ENCODE data around the gene PCSK1.
"Not testable (repeated sequence)": the region's sequence is repeated elsewhere in the genome, so short reads cannot be mapped to it uniquely, and the experiment has no call there.

Gene PCSK1

DNA sequence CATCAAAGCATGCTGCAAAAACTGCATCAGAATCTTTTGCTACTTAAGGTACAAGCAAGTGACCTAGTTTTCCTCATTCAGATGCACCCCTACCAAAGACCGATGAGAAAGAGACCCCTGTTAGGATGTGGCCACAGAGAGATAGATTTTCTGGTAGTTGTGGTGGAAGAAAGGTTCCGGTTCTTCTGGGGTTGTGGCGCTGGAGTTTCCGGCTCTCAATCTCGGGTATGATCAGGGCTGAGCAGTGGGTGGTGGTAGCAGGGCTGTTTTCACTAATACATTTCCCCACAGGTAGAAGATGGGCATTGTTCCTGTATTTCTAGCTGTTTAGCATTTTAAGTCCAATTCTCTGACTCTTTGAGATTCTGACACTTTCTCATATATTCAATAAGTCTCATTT, 58.4 kb downstream of the PCSK1 start:
- in situ Hi-C loops (cut with MboI; ENCODE audit: low sequenced_read_pairs): no loop called here

DNA sequence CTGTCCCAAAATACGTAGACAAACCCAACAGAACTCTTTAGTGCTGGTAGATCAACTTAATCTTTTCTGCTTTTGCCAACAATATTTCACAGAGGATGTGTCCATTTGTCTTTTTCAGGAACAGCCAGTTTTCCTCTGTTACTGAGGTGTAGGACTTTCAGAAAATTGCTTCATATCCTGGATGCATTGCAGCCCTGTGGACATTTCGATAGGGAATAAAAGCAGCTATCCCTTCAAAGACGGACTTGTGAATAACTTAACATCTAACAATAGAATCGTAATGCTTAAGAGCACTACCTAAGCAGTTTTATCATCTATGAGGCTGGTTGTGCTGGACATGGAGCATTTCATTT, 59.7 kb downstream of the PCSK1 start:
- in situ Hi-C loops (cut with MboI; ENCODE audit: low sequenced_read_pairs): no loop called here

DNA sequence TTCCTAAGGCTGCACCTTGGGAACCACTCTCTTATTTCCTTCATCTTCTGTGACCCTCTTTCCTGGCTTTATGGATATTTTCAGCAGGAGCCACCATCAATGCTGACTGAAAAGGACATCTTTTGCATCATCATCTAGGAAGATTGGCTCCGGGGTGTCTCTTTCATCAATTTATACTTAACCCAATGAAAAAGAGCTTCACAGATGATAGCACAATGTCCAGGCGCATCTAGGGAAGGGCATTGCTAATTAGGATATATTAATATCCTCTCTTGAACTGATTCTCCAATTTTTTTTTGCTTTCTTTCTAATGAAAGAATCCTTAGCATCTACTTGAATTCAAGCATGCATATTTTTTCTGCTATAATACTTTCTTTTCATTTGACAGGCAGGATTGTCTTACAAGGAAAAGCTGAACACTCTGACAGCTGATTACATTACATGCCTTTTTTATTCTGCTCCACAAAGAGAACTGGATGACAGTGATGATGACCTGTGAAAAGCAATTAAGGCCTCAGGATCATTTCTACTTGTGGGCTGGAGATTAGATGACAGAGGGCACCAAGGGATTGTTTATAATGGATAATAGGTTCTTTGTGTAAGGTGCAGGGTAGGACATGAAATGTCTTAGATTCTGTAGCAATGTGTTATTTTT, 60.2 kb downstream of the PCSK1 start:
- in situ Hi-C loops (cut with MboI; ENCODE audit: low sequenced_read_pairs): no loop called here

DNA sequence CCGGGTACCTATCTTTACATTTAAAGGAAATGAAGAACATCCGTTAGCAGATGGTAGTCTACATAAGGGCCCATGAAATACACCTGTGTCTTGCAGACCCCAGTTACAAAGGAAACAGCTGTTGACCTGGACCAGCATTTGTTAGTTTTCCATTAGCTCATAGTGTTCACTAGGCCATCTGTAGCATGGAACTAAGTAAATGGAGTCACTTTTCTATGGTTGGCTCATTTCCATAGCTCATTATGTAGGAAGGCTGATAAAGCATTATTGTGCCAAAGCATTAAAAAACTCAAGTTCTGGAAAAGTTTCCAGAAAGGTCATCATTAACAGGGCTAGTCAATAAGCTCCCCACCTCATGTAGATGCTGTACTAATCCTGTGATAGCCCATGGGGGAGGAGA, 62.1 kb downstream of the PCSK1 start:
- in situ Hi-C loops (cut with MboI; ENCODE audit: low sequenced_read_pairs): no loop called here

DNA sequence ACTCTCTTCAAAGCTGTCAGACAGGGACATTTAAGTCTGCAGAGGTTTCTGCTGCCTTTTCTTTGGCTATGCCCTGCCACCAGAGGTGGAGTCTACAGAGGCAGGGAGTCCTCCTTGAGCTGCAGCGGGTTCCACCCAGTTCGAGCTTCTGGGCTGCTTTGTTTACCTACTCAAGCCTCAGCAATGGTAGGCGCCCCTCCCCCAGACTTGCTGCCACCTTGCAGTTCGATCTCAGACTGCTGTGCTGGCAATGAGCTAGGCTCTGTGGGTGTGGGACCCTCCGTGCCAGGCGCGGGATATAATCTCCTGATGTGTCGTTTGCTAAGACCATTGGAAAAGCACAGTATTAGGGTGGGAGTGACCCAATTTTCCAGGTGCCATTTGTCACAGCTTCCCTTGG, 65.7 kb downstream of the PCSK1 start:
- in situ Hi-C loops (cut with MboI; ENCODE audit: low sequenced_read_pairs): not testable (repeated sequence)

DNA sequence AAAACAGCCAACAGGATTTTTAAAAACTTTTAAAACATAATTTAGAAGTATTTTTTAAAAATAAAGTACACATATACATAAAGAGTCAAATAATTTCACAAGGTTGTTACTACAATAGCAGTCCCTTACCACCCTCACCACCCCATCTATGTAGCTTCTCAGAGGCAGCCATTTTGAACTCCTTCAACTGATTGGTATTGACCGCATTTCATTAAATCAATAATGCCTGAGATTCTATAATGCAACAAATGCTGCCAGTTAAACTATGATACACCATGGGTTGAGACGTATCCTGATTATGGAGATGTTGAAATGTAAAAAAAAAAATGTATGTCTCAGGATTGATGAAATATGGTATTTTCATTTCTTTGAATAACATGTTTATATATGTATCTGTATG, 78.8 kb downstream of the PCSK1 start:
- in situ Hi-C loops (cut with MboI; ENCODE audit: low sequenced_read_pairs): no loop called here

DNA sequence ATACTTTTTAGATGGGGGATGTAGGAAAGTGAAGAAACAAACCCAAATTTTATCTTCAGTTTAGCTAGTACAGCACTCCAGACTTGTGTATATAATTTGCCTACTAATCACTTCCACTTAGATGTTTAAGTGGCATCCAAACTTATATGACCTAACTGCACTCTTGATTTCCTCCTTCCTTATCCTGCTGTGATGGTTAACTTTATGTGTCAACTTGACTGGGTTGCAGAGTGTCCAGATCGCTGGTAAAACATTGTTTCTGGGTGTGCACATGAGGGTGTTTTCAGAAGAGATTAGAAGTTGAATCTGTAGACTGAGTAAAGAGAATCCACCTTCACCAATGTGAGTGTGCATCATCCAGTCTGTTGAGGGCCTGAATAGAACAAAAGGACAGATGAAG, 79.8 kb downstream of the PCSK1 start:
- in situ Hi-C loops (cut with MboI; ENCODE audit: low sequenced_read_pairs): no loop called here

DNA sequence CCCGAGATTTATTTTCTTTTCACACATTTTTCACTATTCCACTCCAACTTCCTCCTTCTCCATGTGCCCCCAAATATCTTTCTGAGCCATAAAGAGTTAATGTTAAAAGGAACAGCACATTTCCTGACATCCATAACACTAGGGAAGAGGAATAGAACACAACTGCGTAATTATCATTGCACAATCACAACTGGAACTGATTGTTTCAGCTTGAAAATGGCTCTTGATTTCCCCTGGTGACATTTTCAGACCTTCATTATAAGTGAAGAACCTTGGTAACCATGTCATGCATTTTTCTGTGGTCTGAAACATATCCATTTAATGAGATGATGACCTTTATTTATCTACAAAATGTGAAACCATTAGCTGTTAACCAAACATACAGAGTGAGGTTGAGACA, 82.4 kb downstream of the PCSK1 start:
- in situ Hi-C loops (cut with MboI; ENCODE audit: low sequenced_read_pairs): no loop called here

DNA sequence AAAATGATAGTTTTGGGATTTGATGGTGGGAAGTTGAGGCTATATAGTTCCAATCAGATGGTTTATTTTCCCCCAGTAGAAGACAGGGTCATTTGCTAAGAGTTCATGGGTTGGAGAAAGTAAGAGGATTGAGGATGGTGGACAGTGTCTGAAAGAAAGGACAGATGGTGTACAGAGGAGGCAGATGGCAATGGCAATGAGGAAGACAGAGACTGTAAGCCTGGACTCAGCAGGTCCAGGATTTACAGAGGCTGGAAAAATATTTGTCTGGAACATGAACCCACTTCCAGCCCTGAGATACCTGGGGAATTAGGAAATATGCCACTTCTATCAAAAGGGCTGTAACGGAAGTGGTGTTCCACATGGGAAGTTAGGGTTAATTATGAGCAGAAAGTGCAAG, 84.5 kb downstream of the PCSK1 start:
- in situ Hi-C loops (cut with MboI; ENCODE audit: low sequenced_read_pairs): loop anchor here (25.0 kb wide), 1 partner anchor 486 kb away; no protein-coding TSS in a partner anchor

DNA sequence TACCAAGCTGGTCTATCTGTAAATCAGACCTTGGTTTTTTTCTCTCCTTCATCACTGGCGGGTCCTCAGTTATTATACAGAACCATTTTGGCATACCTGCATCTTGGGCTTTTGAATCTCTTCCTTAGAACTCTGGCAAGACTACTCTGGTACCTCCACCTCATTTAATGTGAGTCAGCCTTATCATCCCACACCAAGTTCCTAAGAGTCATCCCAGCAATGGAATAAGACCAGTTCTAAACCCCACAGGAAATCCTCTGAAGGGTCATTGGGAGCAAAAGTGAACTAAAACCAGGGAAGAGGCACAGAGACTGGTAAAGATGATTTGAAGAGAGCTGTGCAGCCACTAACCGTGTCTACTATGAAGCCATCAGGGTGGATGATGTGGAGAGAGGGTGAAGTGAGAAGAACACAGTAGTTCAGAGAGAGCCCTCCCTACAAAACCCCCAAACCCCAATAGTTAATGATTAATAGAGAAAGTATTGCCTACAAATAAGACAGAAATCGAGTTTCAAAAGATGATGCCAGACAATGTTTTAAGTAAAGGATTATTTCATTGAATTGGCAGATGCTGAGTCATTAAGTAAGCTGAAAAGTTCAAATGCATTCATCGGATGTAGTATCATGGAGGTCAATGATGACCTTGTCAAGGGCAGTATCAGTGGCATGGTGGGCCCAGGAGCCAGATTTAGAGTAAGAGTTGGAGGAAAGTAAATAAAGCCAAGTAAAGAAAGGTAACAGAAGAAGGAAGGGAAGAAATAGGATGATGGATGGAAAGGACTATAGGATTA, 85.4 kb downstream of the PCSK1 start:
- in situ Hi-C loops (cut with MboI; ENCODE audit: low sequenced_read_pairs): loop anchor here (25.0 kb wide), 1 partner anchor 485 kb away; no protein-coding TSS in a partner anchor

DNA sequence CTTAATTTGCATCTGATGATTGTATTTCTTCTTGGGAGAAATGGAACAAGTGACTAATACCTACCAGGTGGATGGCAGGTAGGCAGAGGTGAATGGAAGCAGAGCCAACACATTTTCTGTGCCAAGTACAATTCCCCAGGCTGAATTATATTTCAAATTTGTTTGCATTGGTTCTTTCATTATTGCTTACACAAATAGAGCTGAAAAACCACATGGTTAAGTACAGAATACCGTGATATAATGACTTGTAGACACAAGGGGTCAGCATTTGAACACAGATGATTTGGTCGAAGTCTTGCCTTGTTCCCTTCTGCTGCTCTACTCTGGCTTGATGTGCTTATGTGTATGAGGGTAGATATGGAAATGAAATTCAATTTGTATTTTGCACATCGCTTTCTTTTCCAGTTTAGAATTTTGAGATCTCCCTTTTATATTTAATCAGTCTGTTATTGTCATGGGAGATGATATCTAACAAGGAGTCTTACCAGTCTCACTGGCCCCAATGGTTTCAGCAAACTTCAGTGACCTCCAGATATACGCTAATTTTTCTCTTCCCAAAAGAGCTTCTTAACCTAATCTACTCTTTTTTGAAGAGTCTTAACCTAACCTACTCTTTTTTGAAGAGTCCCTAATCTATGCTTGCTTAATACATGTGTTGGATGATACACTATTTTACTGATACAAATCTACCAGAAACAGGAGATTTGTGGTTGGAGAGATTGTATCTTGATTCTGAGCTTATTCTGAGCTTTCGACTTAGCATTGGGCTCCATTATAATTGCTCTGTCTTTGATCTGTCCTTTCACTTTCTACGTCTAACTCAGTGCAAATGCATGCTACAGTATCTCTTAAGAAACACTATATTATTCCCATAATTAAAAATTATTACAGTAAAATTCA, 88.1 kb downstream of the PCSK1 start:
- in situ Hi-C loops (cut with MboI; ENCODE audit: low sequenced_read_pairs): loop anchor here (25.0 kb wide), 1 partner anchor 483 kb away; no protein-coding TSS in a partner anchor

DNA sequence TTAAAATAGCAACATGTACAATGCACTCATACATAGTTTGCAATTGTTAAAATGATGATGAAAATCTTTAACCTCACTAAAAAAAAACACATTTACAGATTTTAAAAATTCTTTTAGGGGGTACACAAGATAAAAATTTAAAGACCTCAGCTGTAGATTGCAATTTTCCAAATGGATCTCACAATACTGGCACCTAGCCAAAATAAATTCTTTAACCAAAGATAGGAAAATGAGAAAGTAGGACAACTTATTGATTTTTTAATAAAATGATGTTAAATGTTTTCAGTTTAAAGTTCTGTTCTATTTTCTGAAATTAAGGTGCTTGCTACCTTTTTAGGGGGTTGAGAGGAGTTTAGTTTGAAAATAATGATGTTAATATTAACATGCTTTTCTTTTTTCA, 90.0 kb downstream of the PCSK1 start:
- in situ Hi-C loops (cut with MboI; ENCODE audit: low sequenced_read_pairs): loop anchor here (25.0 kb wide), 1 partner anchor 481 kb away; no protein-coding TSS in a partner anchor

DNA sequence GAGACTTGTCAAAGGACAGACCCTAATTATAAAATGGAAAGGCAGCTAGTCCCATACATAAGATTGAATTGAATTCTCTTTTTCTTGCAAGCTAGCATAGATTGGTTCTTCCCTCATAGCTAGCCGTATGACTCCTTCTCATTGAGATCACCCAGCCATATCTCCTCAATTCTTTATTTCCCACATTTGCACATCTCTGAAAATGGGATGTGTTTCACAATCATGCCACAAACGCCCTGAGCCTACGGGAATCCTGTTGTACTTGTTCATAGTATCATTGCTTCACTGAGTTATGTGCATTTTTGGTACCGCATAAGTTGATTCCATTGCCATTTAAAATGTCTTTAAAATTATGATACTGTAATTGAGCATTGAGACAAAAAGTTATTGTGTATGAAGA, 90.5 kb downstream of the PCSK1 start:
- in situ Hi-C loops (cut with MboI; ENCODE audit: low sequenced_read_pairs): loop anchor here (25.0 kb wide), 1 partner anchor 480 kb away; no protein-coding TSS in a partner anchor
